Jurkat, Clone E6-1 (cell line): ENCODE results near the gene CNTN1.
"Not testable (repeated sequence)": the region's sequence is repeated elsewhere in the genome, so short reads cannot be mapped to it uniquely, and the experiment has no call there.

Source experiments
- DNase-seq: peaks from one replicate; pipeline ENCODE4 v3.0.0-alpha.2; 2011; ENCODE audit warnings: low read depth, low spot score
- H3K4me3 ChIP-seq: 2 replicates; pipeline ENCODE4 v1.5.1; 2011; ENCODE audit warnings: mild to moderate bottlenecking, low read length, control low read depth, moderate library complexity

CNTN1 gene

GRCh38 chr12:40693207-40693821 lies 1.1 kb downstream of the CNTN1 start:
- no peak for DNase-seq
- H3K4me3 ChIP-seq, result no peak overlapping the region

GRCh38 chr12:40697566-40698259 lies 5.5 kb downstream of the CNTN1 start:
- no peak for DNase-seq
- no peak overlapping the region for H3K4me3 ChIP-seq

- no peak for DNase-seq
- no peak overlapping the region for H3K4me3 ChIP-seq
These were observed 9.5 kb downstream of the CNTN1 start for GRCh38 chr12:40701756-40702155.

- no peak for DNase-seq
- no peak overlapping the region for H3K4me3 ChIP-seq
These were observed 18.9 kb downstream of the CNTN1 start for GRCh38 chr12:40711121-40711520.

GRCh38 chr12:40714636-40715035 lies 22.4 kb downstream of the CNTN1 start:
- no peak for DNase-seq
- H3K4me3 ChIP-seq, result no peak overlapping the region

GRCh38 chr12:40716037-40716436 lies 23.8 kb downstream of the CNTN1 start:
- no peak for DNase-seq
- H3K4me3 ChIP-seq, result no peak overlapping the region

GRCh38 chr12:40717576-40717975 lies 25.3 kb downstream of the CNTN1 start:
- H3K4me3 ChIP-seq, result no peak overlapping the region
- no peak for DNase-seq

- H3K4me3 ChIP-seq, result no peak overlapping the region
- DNase-seq, result no peak
These were observed 26.7 kb downstream of the CNTN1 start for GRCh38 chr12:40718878-40719372.

- H3K4me3 ChIP-seq, result no peak overlapping the region
- no peak for DNase-seq
These were observed 30.8 kb downstream of the CNTN1 start for GRCh38 chr12:40723001-40723400.

- no peak for DNase-seq
These were observed 34.1 kb downstream of the CNTN1 start for GRCh38 chr12:40726366-40726765.

GRCh38 chr12:40727774-40728483 lies 35.7 kb downstream of the CNTN1 start:
- no peak for DNase-seq

More at GRCh38 chr12:40726366-40726765, 34.1 kb downstream of the CNTN1 start:
- H3K4me3 ChIP-seq, result no peak overlapping the region

GRCh38 chr12:40730281-40730680 lies 38.0 kb downstream of the CNTN1 start:
- no peak overlapping the region for H3K4me3 ChIP-seq
- no peak for DNase-seq

More at GRCh38 chr12:40727774-40728483, 35.7 kb downstream of the CNTN1 start:
- H3K4me3 ChIP-seq, result no peak overlapping the region

- DNase-seq, result no peak
- H3K4me3 ChIP-seq, result no peak overlapping the region
These were observed 41.6 kb downstream of the CNTN1 start for GRCh38 chr12:40733871-40734270.

GRCh38 chr12:40734276-40734675 lies 42.0 kb downstream of the CNTN1 start:
- H3K4me3 ChIP-seq, result no peak overlapping the region
- no peak for DNase-seq

GRCh38 chr12:40735551-40736230 lies 43.5 kb downstream of the CNTN1 start:
- no peak overlapping the region for H3K4me3 ChIP-seq
- DNase-seq, result no peak

GRCh38 chr12:40737416-40737815 lies 45.2 kb downstream of the CNTN1 start:
- not testable (repeated sequence) for DNase-seq, H3K4me3 ChIP-seq

- no peak overlapping the region for H3K4me3 ChIP-seq
- DNase-seq, result no peak
These were observed 46.6 kb downstream of the CNTN1 start for GRCh38 chr12:40738856-40739255.

- no peak for DNase-seq
- H3K4me3 ChIP-seq, result no peak overlapping the region
These were observed 49.8 kb downstream of the CNTN1 start for GRCh38 chr12:40742041-40742440.

- no peak overlapping the region for H3K4me3 ChIP-seq
- no peak for DNase-seq
These were observed 53.1 kb downstream of the CNTN1 start for GRCh38 chr12:40745386-40745785.

GRCh38 chr12:40749863-40750262 lies 57.6 kb downstream of the CNTN1 start:
- H3K4me3 ChIP-seq, result no peak overlapping the region
- no peak for DNase-seq
